Endodermal cell (in vitro differentiated cells): ENCODE data around the gene PTPRO. TPM values are rescaled to one million over a fixed set of nuclear protein-coding genes. Genes with fewer than 3 reads are reported as not detected.

Experiments used
- DNase-seq: peaks from one replicate; pipeline ENCODE4 v3.0.0-alpha.2; 2017
- H3K27ac ChIP-seq: 2 replicates; pipeline ENCODE4 v1.5.1; 2013; ENCODE audit warnings: mild to moderate bottlenecking, low read depth, low read length, moderate library complexity
- H3K27me3 ChIP-seq: 2 replicates; pipeline ENCODE4 v1.6.1; 2013; ENCODE audit warnings: mild to moderate bottlenecking, low read length, moderate library complexity; ENCODE audit not compliant: insufficient read depth, control insufficient read depth, poor library complexity, severe bottlenecking
- H3K36me3 ChIP-seq: 2 replicates; pipeline ENCODE4 v1.7.0; 2013; ENCODE audit warnings: mild to moderate bottlenecking, low read length, moderate library complexity; ENCODE audit not compliant: control insufficient read depth, insufficient read depth
- H3K4me1 ChIP-seq: one replicate; pipeline ENCODE4 v1.7.0; 2013; ENCODE audit warnings: low read length; ENCODE audit not compliant: control insufficient read depth, insufficient read depth
- H3K4me3 ChIP-seq: 2 replicates; pipeline ENCODE4 v1.5.1; 2013; ENCODE audit warnings: mild to moderate bottlenecking, low read length, moderate library complexity
- H3K9ac ChIP-seq: 2 replicates; pipeline ENCODE4 v1.6.1; 2013; ENCODE audit warnings: mild to moderate bottlenecking, low read length, moderate library complexity; ENCODE audit not compliant: poor library complexity, severe bottlenecking; ENCODE audit errors: extremely low read depth
- H3K9me3 ChIP-seq: 2 replicates; pipeline ENCODE4 v1.6.1; 2013; ENCODE audit warnings: mild to moderate bottlenecking, low read length, moderate library complexity; ENCODE audit not compliant: control insufficient read depth
- H3K27ac Mint-ChIP-seq: 2 replicates; pipeline ENCODE4 v1.8.0; 2020; ENCODE audit warnings: mixed read lengths
- H3K27me3 Mint-ChIP-seq: 2 replicates; pipeline ENCODE4 v1.8.0; 2021; ENCODE audit warnings: mild to moderate bottlenecking, mixed read lengths; ENCODE audit not compliant: insufficient read depth
- H3K36me3 Mint-ChIP-seq: 2 replicates; pipeline ENCODE4 v1.8.0; 2020; ENCODE audit warnings: low read depth, mixed read lengths
- H3K4me1 Mint-ChIP-seq: 2 replicates; pipeline ENCODE4 v1.8.0; 2020; ENCODE audit warnings: mixed read lengths
- H3K4me3 Mint-ChIP-seq: 2 replicates; pipeline ENCODE4 v1.8.0; 2020; ENCODE audit warnings: mild to moderate bottlenecking, moderate library complexity, mixed read lengths
- H3K9me3 Mint-ChIP-seq: 2 replicates; pipeline ENCODE4 v1.8.0; 2020; ENCODE audit warnings: mild to moderate bottlenecking, mixed read lengths
- CTCF ChIP-seq: fragments of 200-600 bp; sonication (generic); conservative IDR thresholded peaks from 2 replicates; pipeline ENCODE4 v1.5.0; 2021; ENCODE audit warnings: antibody characterized with exemption, mild to moderate bottlenecking
- WGBS, 2 experiments: methylation state at CpG; one replicate each; pipeline versions ENCODE4 v1.1.5 to v1.1.7; 2013; ENCODE audit warnings: missing lambda C conversion rate in 2 of 2, mixed read lengths in 1 of 2; ENCODE audit not compliant: insufficient coverage in 1 of 2, insufficient read length in 1 of 2; 5-methylcytosine and 5-hydroxymethylcytosine counted together
- total RNA-seq, 2 donors: library from RNA; stranded (reverse); fragmentation: NEBNext Ultra II Directional in 1 of 2; extraction: Animal tissue kit (Norgen Biotek cat#: 25700) in 1 of 2; gene quantifications; 2 replicates in 1 of 2; 3 replicates in 1 of 2; pipeline ENCODE4 v1.2.1, GENCODE V29; 2021

Gene PTPRO
- total RNA-seq, 2 donors from 2014 or later: 0.31 TPM; not detected in 1

GRCh38 chr12:15547691-15548090 lies 225.4 kb downstream of the PTPRO start:
- Histone ChIP-seq H3K27ac (no peak overlapping the region), H3K4me3 (no peak overlapping the region), H3K36me3 (no peaks in the 10 kb centered on the region), H3K4me1 (no peaks in the 10 kb centered on the region), H3K27me3 (no peaks in the 10 kb centered on the region), H3K9me3 (no peaks in the 10 kb centered on the region), H3K9ac (no peak overlapping the region)
- Mint-ChIP-seq H3K4me3 (no peak overlapping the region), H3K27me3 (no peaks in the 10 kb centered on the region), H3K4me1 (peaks cover 18% of the 10 kb centered on the region), H3K36me3 (no peaks in the 10 kb centered on the region), H3K9me3 (no peaks in the 10 kb centered on the region), H3K27ac (no peak overlapping the region)
- DNase-seq: no peak
- TF ChIP-seq CTCF: no peak
- WGBS, 2 experiments: 89% methylated on average over 1 of the region's 1 CpG; no CpG with 5 or more reads in 1 of the 2 experiments

DNA sequence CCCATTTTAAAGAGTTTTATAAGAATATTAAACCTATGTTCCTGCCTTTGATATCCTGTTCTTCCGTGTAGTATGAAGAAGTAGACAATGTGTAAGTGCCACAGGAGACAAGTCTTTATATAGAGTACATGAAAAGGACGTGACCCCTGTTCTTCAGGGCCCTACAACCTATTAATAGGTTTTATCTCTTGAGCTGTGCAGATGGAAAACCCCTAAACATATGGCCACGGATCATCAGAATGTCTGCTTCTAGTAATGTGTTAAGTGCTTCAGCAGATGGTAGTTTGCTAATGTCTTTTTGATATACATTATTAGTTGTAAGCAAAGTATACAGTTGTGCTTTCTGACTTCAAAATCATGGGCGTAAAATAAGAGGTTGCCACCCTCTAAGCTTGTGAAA lies 228.5 kb downstream of the PTPRO start:
- WGBS, 2 experiments: 93 to 97% methylated on average over 2 to 4 of the region's 4 CpGs

DNA sequence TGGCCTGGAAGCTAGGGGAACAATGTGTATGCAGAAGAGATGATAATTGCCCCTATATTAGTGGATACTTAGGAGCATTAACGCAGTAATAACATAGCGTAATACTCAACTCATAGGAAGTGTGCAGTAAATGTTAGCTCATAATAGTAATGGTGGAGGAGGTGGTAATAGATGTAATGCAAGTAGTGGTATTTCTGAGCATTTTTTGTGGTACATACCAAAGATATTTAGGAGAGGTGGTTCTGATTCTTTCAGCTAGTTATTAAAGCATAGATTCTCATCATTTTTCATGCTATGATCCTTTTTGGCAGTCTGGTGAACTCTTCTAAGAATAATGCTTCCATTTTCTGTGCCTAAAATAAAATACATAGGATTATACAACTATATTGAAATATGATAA lies 233.1 kb downstream of the PTPRO start:
- Histone ChIP-seq H3K27me3 (no peaks in the 10 kb centered on the region), H3K4me1 (no peaks in the 10 kb centered on the region), H3K36me3 (no peaks in the 10 kb centered on the region), H3K9ac (no peak overlapping the region), H3K9me3 (no peaks in the 10 kb centered on the region), H3K27ac (no peak overlapping the region), H3K4me3 (no peak overlapping the region)
- no peak overlapping the region for H3K27ac Mint-ChIP-seq
- no peaks in the 10 kb centered on the region for H3K9me3 Mint-ChIP-seq
- H3K36me3 Mint-ChIP-seq: no peaks in the 10 kb centered on the region
- 95 to 100% methylated on average over 2 of the region's 2 CpGs for whole genome bisulfite sequencing, 2 experiments
- H3K27me3 Mint-ChIP-seq: no peaks in the 10 kb centered on the region
- H3K4me1 Mint-ChIP-seq: no peaks in the 10 kb centered on the region
- H3K4me3 Mint-ChIP-seq: no peak overlapping the region
- no peak for TF ChIP-seq CTCF
- no peak for DNase-seq

More for the DNA sequence above, 228.5 kb downstream of the PTPRO start:
- H3K4me1 ChIP-seq: no peaks in the 10 kb centered on the region
- Mint-ChIP-seq H3K27me3 (no peaks in the 10 kb centered on the region), H3K36me3 (no peaks in the 10 kb centered on the region), H3K4me1 (no peaks in the 10 kb centered on the region), H3K27ac (no peak overlapping the region), H3K9me3 (no peaks in the 10 kb centered on the region), H3K4me3 (no peak overlapping the region)
- no peak for DNase-seq
- H3K9me3 ChIP-seq: no peaks in the 10 kb centered on the region
- H3K27me3 ChIP-seq: no peaks in the 10 kb centered on the region
- no peak for TF ChIP-seq CTCF
- no peak overlapping the region for H3K4me3 ChIP-seq
- H3K36me3 ChIP-seq: no peaks in the 10 kb centered on the region
- no peak overlapping the region for H3K27ac ChIP-seq
- no peak overlapping the region for H3K9ac ChIP-seq
